HG02588 (cell line): ENCODE measurements around the gene MBD3.
A peak's percentile ranks its signal among the peaks of the same experiment; 100 is the strongest.

ENCODE experiments used
- ATAC-seq: cut with Tn5 transposase; IDR thresholded peaks from one replicate; pipeline ENCODE4 v1.9.1; 2021; ENCODE audit warnings: mild to moderate bottlenecking, moderate library complexity; ENCODE audit not compliant: unreplicated experiment

The MBD3 gene

GRCh38 chr19:1574354-1575136 lies 18.1 kb downstream of the MBD3 start:
- ATAC-seq: no peak

GRCh38 chr19:1572795-1573194 lies 19.9 kb downstream of the MBD3 start:
- ATAC-seq: no peak

GRCh38 chr19:1571358-1571757 lies 21.3 kb downstream of the MBD3 start:
- ATAC-seq: no peak

- ATAC-seq: no peak
These were observed 21.8 kb downstream of the MBD3 start for GRCh38 chr19:1570836-1571235.

GRCh38 chr19:1569997-1570396 lies 22.7 kb downstream of the MBD3 start:
- no peak for ATAC-seq

GRCh38 chr19:1568320-1569019 lies 24.2 kb downstream of the MBD3 start, which contains the start of gene MEX3D:
Gene MEX3D, minus strand, starts transcription at chr19:1568325. Its CDS starts 267 bp downstream, at chr19:1568058.
- ATAC-seq: peak; percentile 71

- ATAC-seq: peak; percentile 17
These were observed 24.8 kb downstream of the MBD3 start for GRCh38 chr19:1567848-1568227.

- ATAC-seq: no peak
These were observed 25.4 kb downstream of the MBD3 start for GRCh38 chr19:1567116-1567847.

- ATAC-seq: no peak
These were observed 26.1 kb downstream of the MBD3 start for GRCh38 chr19:1566392-1567115.

GRCh38 chr19:1563251-1563650 lies 29.4 kb downstream of the MBD3 start:
- ATAC-seq: no peak

GRCh38 chr19:1561236-1561842 lies 31.3 kb downstream of the MBD3 start:
- ATAC-seq: no peak

- ATAC-seq: no peak
These were observed 32.3 kb downstream of the MBD3 start for GRCh38 chr19:1560286-1560882.

- no peak for ATAC-seq
These were observed 34.1 kb downstream of the MBD3 start for GRCh38 chr19:1558552-1558951.

- no peak for ATAC-seq
These were observed 36.1 kb downstream of the MBD3 start for GRCh38 chr19:1556390-1557070.

GRCh38 chr19:1555487-1556389 lies 36.9 kb downstream of the MBD3 start:
- no peak for ATAC-seq

- ATAC-seq: no peak
These were observed 37.7 kb downstream of the MBD3 start for GRCh38 chr19:1554968-1555367.

- no peak for ATAC-seq
These were observed 39.2 kb downstream of the MBD3 start for GRCh38 chr19:1553415-1553814.
